ENCODE data around the gene TSPEAR.

The TSPEAR gene

DNA sequence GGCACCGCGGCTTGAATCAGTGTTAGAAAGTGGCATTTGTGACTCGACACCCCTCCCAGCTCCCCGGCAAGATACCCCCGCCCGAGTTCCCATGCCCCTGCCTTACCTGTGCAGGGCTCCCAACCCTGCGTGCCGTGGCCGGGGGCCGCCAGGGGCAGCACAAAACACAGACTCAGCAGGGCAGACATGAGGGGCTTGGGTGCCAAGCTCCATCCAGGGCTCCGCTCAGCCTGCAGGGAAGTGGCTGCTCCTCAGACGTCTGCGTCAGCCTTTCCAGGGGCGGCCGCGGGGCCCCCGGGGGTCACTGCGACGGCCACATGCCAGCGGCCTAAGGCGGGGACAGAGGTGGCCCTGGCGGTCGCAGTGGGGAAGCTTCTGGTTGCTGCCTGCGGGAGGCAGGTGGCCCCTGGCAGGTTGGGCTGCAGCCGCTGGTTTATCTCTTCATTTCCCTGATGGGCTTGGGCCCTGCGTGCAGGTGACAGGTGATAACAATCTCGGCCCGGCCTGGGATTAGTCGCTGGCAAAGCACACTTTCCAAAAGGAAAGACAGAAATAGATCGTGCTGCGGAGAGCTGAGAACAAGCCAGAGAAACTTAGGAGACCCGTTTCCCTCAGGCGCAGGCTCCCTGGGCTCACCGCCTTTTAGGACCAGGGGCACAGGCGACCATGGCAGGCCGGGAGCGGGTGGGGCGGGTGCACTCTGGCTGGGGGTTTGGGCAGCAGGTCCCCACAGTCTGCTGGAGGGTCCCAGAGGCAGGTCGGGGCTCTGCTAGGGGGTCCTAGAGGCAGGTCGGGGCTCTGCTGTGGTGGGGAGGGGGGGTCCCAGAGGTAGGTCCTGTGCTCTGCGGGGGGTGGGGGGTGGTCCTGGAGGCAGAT is at the start of gene TSPEAR:
Gene TSPEAR (minus strand): TSS at position 246 of the 876 bp plus-strand sequence. CDS start 58 bp downstream, at position 188.
- DNase-seq = peak in 9 of 42 donors; percentile 6 to 30 (median 13)
- intact Hi-C loops (cut with DNase I) = no loop called here

DNA sequence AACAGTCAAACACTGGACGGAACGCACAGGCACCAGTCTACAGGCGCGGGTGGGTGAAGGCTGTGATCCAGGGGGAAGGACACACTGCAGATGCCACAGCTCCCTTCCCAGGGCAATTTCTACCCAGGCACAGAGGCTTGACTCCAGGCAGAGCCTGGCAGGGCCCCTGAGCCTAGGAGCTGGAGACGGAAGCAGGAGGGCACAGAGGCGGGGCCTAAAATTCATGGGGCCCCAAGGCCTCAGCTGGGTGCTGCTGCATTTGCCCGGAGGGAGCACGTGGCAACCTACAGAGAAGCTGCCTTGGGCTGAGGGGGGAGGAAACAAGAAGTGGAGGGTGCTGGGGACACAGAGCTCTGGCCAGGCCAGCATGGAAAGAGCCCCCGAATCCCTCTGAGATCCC is 49.0 kb upstream of the TSPEAR start:
- intact Hi-C loops (cut with DNase I) = no loop called here
- no peak for DNase-seq

DNA sequence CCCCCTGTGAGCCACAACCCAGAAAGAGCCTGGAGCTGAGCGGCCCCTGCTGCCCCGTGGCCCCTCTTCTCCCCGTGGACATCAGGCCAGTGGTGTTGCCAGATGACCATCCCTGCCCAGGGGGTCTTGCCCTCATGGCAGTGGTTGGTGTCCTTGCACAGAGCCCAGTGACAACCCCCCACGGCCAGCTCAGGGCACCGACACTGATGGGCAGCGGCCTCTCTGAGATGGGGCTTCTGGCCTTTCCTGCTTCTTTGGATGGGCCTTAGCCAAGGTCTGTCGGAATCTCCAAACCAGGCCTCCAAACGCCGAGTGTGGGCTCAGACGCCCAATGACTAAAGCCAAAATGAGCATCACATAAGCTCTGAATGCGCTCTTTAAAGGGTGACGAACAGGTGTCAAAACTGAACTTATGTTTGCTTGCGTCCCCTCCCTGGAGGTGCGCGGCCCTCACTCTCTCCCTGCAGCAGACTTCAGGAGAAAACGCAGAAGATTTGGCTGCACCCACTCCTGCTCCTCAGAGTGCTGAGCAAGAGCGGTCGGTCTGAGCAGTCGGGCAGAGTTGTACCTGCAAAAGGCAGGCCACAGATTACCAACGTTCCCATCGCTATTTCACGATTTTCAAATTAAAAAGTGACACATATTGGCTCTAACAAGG is 48.4 kb upstream of the TSPEAR start:
- peak in 1 of 42 donors; percentile 27 for DNase-seq
- intact Hi-C loops (cut with DNase I) = no loop called here

DNA sequence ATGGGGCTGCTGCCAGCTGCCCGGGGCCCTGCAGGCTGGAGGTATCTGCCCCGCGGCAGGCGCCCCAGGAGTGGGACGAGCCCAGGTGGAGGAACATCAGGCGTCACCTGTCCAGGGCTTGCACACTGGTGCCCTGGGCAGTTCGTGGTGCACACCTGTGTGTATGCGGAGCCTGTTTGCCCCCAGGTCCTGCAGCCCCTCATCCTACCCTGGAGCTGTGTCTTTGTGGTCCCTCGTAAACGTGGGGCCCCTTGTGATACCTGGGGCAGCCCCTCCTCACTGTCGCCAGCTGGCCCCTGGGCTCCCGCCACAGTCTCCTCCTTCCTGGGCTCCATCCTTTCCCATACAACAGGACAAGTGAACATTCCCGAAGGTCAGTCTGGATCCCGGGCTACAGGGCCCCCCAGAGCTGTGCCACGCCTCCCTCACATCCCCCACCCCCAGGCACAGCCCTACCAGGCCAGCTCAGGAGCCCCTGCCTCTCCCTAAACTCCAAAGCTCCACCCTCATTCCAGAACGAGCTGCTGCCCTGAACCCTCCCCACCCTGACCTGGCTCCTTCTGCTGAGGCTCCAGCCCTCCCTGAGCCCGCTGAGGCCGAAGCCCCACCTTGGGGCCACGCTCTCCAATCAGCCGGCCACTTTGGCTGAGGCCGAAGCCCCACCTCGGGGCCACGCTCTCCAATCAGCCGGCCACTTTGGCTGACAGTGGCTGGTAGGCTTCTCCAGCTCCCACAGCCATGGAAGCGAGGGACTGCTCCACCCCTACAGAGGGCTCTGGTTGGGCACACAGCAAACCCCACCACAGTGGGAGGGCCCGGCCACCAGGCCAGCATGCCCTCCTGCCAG is 47.6 kb upstream of the TSPEAR start:
- intact Hi-C loops (cut with DNase I) = no loop called here
- peak in 2 of 42 donors; percentile 4 to 12 for DNase-seq

DNA sequence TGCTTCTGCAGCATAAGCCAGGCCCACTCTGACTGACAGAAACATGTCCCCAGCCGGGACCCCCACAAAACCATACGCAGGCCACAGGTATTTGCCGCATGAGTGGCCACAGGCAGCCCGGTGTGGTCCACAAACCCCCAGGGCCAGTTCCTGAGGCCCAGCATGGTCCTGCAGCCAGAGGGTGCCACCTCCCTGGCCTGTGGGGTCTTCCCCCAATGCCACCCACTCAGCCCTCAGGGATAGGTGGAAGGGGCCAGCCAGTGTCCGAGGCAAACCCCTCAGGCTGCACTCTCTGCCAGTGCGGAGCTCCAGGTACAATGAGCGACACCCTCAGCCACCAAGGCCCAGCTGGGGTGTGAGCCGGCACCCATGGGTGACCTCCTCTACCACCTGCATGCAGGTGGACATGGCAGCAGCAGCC is 46.8 kb upstream of the TSPEAR start:
- intact Hi-C loops (cut with DNase I) = no loop called here
- peak in 2 of 42 donors; percentile 4 to 7 for DNase-seq

DNA sequence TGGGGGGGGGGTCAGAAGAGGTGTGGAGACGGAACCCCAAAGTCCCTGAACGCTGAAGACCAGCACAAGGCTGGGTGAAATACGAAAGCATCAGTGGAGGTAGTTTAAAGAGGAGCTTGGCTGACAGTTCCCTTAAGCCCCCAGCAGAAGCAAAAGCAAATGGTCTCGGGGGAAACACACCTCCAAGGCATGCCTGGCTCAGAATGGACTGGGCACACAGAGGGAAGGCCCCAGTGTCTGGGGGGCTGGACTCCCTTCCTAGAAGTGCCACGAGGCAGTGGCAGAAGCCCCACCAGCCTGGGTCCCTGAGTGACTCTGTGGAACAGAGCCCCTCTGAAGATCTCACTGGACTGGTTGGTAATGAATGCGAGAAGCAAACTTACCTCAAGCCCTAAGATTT is 46.4 kb upstream of the TSPEAR start:
- intact Hi-C loops (cut with DNase I) = no loop called here
- peak in 1 of 42 donors; percentile 12 for DNase-seq

DNA sequence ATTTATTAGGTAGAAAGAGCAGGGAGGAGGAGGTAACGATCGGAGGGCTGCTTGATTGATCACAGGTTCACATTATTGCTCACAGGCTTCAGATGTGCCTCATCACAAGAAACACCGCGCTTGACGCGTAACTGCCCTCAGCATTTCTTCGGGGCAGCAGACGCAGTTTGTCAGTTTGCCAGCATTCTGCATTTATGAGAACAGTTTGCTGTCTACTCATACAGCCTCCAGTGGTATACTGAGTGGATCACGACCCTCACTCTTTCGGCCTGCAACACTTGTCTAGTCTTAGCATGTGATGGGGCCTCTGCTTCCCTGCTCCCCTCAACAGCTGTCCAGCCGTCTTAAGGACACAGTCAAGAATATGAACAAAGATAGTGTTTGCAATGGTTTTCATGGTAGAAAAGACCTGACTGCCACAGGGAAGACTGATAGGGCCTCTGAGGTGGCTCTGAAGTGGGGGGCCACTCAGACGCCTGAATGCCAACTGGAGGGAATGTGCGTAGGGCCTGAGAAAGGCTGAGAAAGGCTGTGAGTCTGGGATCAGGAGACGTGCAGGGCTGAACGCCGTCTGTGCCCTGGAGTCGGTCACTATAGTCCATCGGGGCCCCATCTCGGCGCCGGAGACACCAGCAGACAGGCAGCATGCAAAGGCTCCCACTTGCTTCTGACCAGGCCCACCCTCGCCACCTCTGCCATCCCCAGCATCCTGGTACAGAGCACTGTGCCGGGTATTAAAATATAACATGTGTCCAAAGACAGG is 45.2 kb upstream of the TSPEAR start:
- intact Hi-C loops (cut with DNase I) = no loop called here
- no peak for DNase-seq

DNA sequence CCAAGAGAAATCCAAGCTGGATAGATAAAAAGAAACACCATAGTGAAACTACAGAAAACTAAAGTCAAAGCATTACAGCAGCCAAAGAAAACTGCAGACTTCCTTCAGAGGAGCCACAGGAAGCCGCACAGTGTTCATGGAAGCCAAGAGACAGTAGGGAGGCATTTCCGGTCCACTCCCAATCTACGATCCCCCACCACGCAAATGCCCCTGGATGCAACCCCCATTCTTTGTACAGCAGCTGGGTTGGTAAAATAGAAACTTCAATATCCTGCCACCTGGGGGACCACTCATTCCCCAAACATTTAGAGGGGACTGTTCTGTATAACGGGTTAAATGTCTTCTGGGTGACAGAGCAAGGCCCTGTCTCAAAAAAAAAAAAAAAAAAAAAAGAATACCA is 43.9 kb upstream of the TSPEAR start:
- no peak for DNase-seq
- intact Hi-C loops (cut with DNase I) = no loop called here

DNA sequence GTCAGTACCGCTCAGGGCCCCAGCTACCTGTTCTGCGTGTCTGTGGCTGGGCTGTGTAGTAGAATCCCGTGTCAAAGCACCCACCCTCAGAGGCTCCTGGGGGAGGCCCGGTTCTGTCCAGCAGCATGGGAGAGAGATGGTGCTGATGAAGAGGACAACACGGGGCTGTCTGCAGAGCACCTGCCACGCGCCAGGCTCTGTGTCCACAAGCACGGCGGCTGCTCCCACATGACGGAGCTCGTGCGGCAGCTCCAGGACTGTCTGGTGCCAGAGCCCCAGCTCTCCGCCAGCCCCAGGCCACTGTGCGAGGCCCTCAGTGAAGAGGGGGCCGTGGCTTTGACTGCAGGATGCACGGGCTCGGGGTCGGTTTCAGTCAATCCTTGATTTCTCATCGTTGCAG is 42.0 kb upstream of the TSPEAR start:
- intact Hi-C loops (cut with DNase I) = no loop called here
- DNase-seq = no peak

DNA sequence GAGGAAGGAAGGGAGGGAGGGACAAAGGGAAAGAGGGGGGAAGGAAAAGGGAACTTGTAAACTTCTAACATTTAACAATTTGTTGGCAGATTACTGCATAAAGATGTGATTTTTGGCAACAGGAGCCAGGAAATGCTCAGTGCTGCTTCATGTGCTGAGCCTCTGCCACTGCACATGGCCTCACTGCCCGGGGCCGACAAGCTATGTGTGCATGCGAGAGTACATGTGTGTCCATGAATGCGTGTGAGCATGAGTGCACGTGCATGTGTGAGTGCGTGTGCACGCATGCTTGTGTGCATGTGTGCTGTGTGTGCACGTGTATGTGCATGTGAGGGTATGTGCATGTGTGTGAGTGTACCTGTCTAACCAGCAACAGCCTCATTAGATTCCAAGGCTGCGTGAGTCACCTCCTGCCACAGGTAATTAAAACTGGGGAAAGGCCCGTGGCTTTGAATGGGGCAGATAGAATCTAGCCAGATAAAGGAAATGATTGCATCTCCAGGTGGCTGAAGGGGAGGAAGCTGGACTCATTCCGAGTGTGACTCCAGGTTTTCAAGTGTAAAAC is 41.4 kb upstream of the TSPEAR start:
- intact Hi-C loops (cut with DNase I) = no loop called here
- no peak for DNase-seq

DNA sequence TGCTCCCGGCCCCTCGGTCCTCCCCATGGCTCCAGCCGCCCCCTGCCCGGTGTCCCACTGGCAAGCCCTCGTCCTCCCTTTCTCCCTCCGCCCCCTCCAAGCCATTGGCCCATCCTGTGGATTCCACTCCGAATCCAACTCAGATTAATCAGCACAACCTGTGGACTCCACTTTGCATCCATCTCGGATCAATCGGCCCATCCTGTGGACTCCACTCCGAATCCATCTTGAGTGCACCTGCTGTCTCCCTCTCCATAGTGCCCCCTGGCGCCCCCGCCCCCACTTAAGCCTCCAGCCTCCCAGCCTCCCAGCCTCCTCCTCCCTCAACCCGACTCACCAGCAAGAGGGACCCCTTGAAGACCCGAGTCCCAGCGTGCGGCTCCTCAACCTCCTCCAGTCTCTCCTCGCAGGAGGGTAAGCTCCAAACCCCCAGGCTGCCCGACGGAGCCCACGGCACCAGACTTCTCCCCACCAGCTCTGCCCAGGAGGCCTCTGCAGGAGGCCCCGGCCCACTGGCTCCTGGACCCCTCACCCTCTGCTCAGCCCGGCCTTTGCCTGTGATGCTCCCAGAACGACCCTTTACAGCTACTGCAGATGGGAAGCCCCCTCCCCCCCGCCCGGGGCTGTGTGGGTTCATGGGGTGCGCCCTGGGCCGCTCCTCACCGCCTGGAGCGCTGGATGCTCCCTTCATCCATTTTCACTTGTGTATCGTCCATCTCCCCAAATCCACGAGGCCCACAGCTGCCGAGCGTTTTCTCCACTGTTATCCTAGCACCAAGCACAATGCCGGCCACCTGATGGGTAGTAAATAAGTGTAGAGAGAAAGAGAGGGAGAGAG is 40.6 kb upstream of the TSPEAR start:
- DNase-seq = peak in 2 of 42 donors; percentile 11 to 23
- intact Hi-C loops (cut with DNase I) = no loop called here

DNA sequence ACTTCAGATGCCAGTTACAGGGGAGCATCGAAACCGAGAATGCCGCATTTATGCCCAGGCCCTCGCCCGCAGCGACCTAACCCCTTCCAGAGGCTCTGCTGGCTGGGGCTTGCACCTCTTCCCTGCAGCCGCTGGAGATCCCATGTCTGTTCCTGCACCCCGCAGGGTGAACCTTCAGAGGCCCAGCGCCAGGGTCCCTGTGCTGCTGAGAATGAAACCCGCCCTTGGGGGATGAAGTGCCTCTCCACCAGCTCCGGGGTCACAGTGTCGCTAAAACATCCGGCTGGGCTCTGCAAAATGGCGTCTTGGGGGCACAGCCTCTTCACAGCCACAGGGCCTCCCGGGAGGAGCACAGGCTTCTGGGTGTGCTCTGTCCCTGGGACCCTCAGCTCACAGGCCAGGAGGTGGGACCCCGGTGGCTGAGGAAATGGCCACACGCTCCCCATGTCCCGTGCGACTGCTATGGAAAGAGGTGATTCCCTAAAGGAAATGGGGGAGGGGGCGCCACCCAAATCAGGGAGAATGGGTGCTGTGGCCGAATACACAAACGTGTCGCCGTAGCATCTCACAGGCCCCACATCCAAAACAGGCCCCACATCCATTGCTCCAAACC is 39.9 kb upstream of the TSPEAR start:
- peak in 1 of 42 donors; percentile 37 for DNase-seq
- intact Hi-C loops (cut with DNase I) = no loop called here

DNA sequence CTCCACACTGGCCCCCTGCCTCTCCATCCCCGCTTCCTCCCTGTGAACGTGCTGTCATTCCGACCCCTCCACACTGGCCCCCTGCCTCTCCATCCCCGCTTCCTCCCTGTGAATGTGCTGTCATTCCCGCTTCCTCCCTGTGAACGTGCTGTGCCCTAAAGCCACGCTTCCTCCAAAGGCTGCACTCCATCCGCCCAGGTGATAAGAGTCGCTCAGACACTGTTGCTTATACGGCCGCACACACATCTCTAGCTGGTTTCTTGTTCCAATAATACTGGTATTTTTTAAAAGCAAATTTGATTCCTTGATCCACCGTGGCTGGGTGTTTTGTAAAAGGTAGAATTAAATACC is 39.3 kb upstream of the TSPEAR start:
- peak in 1 of 42 donors; percentile 37 for DNase-seq
- intact Hi-C loops (cut with DNase I) = no loop called here

DNA sequence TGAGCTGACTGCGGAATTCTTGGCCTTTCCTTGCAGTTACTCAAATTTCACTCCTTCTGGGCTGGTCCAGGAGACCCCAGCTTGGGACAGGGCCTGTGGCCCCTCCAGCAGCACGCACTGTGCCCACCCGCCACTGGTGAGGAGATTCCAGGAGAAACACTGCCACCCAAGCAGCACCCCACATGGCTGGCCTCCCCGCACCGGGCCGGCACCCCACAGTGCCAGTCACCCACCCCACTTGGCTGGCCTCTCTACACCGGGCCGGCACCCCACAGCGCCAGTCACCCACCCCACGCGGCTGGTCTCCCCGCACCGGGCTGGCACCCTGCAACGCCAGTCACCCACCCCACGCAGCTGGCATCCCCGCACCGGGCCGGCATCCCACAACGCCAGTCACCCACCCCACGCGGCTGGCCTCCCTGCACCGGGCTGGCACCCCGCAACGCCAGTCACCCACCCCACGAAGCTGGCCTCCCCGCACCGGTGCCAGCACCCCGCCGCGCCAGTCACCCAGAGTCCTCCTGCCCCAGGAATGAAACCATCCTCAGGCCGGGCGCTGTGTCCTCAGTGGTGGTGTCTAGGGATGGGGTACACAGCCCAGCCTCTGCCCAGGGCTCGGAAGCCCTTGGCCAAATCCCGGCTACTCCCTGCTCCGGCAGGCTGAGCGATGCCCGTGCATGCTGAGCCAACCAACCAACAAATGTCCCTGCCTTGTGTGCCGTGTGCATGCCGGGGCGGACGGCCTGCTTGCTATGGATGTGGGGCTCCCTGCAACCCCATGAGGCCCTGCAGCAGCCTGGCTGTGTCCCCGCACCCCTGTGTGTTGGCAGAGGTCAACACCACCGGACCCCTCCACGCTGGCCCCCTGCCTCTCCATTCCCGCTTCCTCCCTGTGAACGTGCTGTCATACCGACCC is 38.6 kb upstream of the TSPEAR start:
- intact Hi-C loops (cut with DNase I) = no loop called here
- DNase-seq = no peak

DNA sequence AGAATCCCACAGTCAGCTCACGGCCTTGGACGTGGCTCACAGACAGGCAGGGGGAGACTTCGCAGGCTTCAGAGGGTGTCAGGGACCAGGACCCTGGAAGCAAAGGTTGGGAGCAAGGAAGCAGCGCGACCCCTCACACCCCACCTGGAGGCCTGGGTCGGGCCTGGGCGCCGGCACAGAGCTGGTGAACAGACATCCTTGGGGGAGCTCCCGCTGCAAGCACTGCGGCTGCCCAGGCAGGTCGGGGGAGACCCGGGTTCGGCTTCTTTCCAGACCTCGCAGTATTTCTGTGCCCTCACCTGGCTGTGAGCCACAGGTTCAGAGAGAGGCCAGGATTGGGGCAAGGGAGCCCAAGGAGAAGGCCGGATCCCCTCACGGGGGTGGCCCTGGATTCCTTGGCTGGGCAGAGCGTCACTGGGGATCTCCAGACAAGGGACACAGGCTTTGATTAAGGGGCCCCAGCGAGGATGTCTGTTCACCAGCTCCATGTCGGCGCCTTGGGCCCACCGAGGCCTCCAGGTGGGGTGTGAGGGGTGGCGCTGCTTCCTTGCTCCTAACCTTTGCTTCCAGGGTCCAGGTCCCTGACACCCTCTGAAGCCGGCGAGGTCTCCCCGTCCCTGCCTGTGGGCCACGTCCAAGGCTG is 37.9 kb upstream of the TSPEAR start:
- intact Hi-C loops (cut with DNase I) = no loop called here
- no peak for DNase-seq

DNA sequence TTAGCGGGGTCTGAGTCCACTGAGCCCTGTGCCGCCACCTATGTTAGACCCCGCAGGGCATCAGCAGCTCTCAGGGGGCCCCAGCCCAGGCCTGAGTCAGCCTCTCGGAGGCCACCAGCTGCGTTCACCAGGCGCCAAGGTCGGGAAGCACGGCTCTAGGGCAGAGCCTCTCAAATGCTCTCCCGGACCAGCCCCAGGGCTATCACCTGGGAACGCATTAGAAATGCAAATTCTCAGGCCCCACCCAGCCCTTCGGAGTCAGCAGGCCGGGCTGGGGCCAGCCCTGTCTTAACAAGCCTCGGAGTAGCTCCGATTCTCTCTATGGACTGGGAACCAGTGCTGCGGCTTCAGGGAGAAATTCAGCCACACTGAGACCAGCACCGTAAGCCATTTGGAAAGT is 37.2 kb upstream of the TSPEAR start:
- DNase-seq = no peak
- intact Hi-C loops (cut with DNase I) = no loop called here

All from head of caudate nucleus (tissue), 42 donors.